WI38 (cell line): Measurements from ENCODE around the gene GPR107.

ENCODE experiments used
- H3K4me3 ChIP-seq: 2 replicates; pipeline ENCODE4 v1.5.1; 2011; ENCODE audit warnings: low read depth, mild to moderate bottlenecking, control low read depth, low read length
- CTCF ChIP-seq: IDR thresholded peaks from 2 replicates; pipeline ENCODE4 v1.5.1; 2012; ENCODE audit warnings: low read depth, mild to moderate bottlenecking, control low read depth, low read length

GPR107 gene

GRCh38 chr9:130138171-130138653 lies 84.5 kb downstream of the GPR107 start:
- TF ChIP-seq CTCF: no peak
- H3K4me3 ChIP-seq: no peak overlapping the region

- no peak overlapping the region for H3K4me3 ChIP-seq
- no peak for TF ChIP-seq CTCF
Measured at GRCh38 chr9:130138791-130139190, 85.1 kb downstream of the GPR107 start.

- TF ChIP-seq CTCF: no peak
- H3K4me3 ChIP-seq: no peak overlapping the region
Measured at GRCh38 chr9:130139251-130139650, 85.5 kb downstream of the GPR107 start.

- H3K4me3 ChIP-seq: no peak overlapping the region
- no peak for TF ChIP-seq CTCF
Measured at GRCh38 chr9:130140706-130141105, 87.0 kb downstream of the GPR107 start.

- no peak for TF ChIP-seq CTCF
- H3K4me3 ChIP-seq: no peak overlapping the region
Measured at GRCh38 chr9:130142056-130142455, 88.3 kb downstream of the GPR107 start.

- no peak for TF ChIP-seq CTCF
- no peak overlapping the region for H3K4me3 ChIP-seq
Measured at GRCh38 chr9:130142641-130143040, 88.9 kb downstream of the GPR107 start.

- TF ChIP-seq CTCF: no peak
- H3K4me3 ChIP-seq: no peak overlapping the region
Measured at GRCh38 chr9:130143279-130143893, 89.7 kb downstream of the GPR107 start.
